IMR-90 (cell line): ENCODE data around the gene OSCP1.

Experiments used
- BHLHE40 ChIP-seq: fragments of 150-350 bp; IDR thresholded peaks from 2 replicates; pipeline ENCODE4 v1.6.1; 2016; ENCODE audit warnings: mild to moderate bottlenecking, low read depth, low read length
- CEBPB ChIP-seq: IDR thresholded peaks from 2 replicates; pipeline ENCODE4 v1.6.1; 2012; ENCODE audit warnings: low read depth, low read length, improper control_type of control experiment
- CHD1 ChIP-seq: IDR thresholded peaks from 2 replicates; pipeline ENCODE4 v1.6.1; 2012; ENCODE audit warnings: low read depth, low read length, improper control_type of control experiment
- CTCF ChIP-seq: conservative IDR thresholded peaks from 2 replicates; pipeline ENCODE4 v1.5.1; 2012; ENCODE audit warnings: mild to moderate bottlenecking, low read depth, low read length, improper control_type of control experiment
- ELK1 ChIP-seq: fragments of 150-350 bp; IDR thresholded peaks from 2 replicates; pipeline ENCODE4 v1.6.1; 2016; ENCODE audit warnings: low read depth, mild to moderate bottlenecking, low read length, moderate library complexity, borderline replicate concordance
- MAFK ChIP-seq: IDR thresholded peaks from 2 replicates; pipeline ENCODE4 v1.6.1; 2012; ENCODE audit warnings: low read depth, low read length, improper control_type of control experiment
- MXI1 ChIP-seq: IDR thresholded peaks from 2 replicates; pipeline ENCODE4 v1.6.1; 2012; ENCODE audit warnings: low read depth, mild to moderate bottlenecking, low read length, moderate library complexity, borderline replicate concordance
- POLR2A ChIP-seq: IDR thresholded peaks from 2 replicates; pipeline ENCODE4 v1.6.1; 2012; ENCODE audit warnings: mild to moderate bottlenecking, low read depth, low read length
- RAD21 ChIP-seq: IDR thresholded peaks from 2 replicates; pipeline ENCODE4 v1.6.1; 2012; ENCODE audit warnings: low read length, improper control_type of control experiment
- RCOR1 ChIP-seq: IDR thresholded peaks from 2 replicates; pipeline ENCODE4 v1.6.1; 2012; ENCODE audit warnings: mild to moderate bottlenecking, low read length, improper control_type of control experiment; ENCODE audit not compliant: insufficient replicate concordance
- RFX5 ChIP-seq: IDR thresholded peaks from 2 replicates; pipeline ENCODE4 v1.8.0; 2012; ENCODE audit warnings: low read depth, mild to moderate bottlenecking, low read length, moderate library complexity
- SMC3 ChIP-seq: fragments of 150-350 bp; IDR thresholded peaks from 2 replicates; pipeline ENCODE4 v1.6.1; 2016; ENCODE audit warnings: low read depth, mild to moderate bottlenecking, antibody characterized with exemption, low read length, moderate library complexity
- USF2 ChIP-seq: fragments of 150-350 bp; IDR thresholded peaks from 2 replicates; pipeline ENCODE4 v1.6.1; 2017; ENCODE audit warnings: mild to moderate bottlenecking, antibody characterized with exemption, low read length, low read depth

GRCh38 chr1:36482724-36483388 lies 32.6 kb upstream of the OSCP1 start, which contains the start of gene CSF3R:
- TF ChIP-seq RAD21 (no peak), USF2 (no peak), CTCF (no peak), POLR2A (no peak), RFX5 (no peak), MAFK (no peak), BHLHE40 (no peak), MXI1 (no peak), RCOR1 (no peak), ELK1 (no peak), CEBPB (no peak), SMC3 (no peak), CHD1 (no peak)
